Sigmoid colon (tissue), 7 donors: ENCODE results near the gene SLC9A3. TPM values are rescaled to one million over a fixed set of nuclear protein-coding genes. Genes with fewer than 3 reads are reported as not detected.

ENCODE experiments used
- DNase-seq: peaks from one replicate; pipeline ENCODE4 v3.0.0-alpha.2; 2019
- H3K27ac ChIP-seq, 4 donors: fragments of 200-600 bp; sonication (generic); one replicate each; pipeline ENCODE4 v1.5.1; 2016 to 2019; ENCODE audit warnings: mild to moderate bottlenecking in 1 of 4
- H3K27me3 ChIP-seq, 3 donors: fragments of 200-600 bp; sonication (generic); one replicate each; pipeline ENCODE4 v1.5.1; 2019; ENCODE audit warnings: mild to moderate bottlenecking in 1 of 3
- H3K36me3 ChIP-seq, 4 donors: fragments of 200-600 bp; sonication (generic); one replicate each; pipeline ENCODE4 v1.5.1; 2016 to 2019
- H3K4me1 ChIP-seq, 4 donors: fragments of 200-600 bp; sonication (generic); one replicate each; pipeline ENCODE4 v1.5.1; 2017 to 2019
- H3K4me3 ChIP-seq, 4 donors: fragments of 200-600 bp; sonication (generic); one replicate each; pipeline ENCODE4 v1.5.1; 2017 to 2019; ENCODE audit warnings: mild to moderate bottlenecking in 2 of 4, moderate library complexity in 1 of 4
- H3K9me3 ChIP-seq, 4 donors: fragments of 200-600 bp in 3 of 4; sonication (generic) in 3 of 4; one replicate each; pipeline versions ENCODE4 v1.5.1 to v1.6.1; 2013 to 2019
- CTCF ChIP-seq, 4 experiments: fragments of 450-650 bp in 3 of 4; fragments of 200-600 bp in 1 of 4; IDR thresholded peaks; one replicate each; pipeline ENCODE4 v1.5.1; 2016 to 2019; ENCODE audit warnings: antibody characterized with exemption in 4 of 4, mild to moderate bottlenecking in 3 of 4, moderate library complexity in 2 of 4
- EP300 ChIP-seq, 4 donors: sonication (generic); formaldehyde crosslinking; IDR thresholded peaks; one replicate each; pipeline ENCODE4 v1.6.1; 2017; ENCODE audit warnings: antibody characterized with exemption in 4 of 4
- POLR2A ChIP-seq, 2 donors: fragments of 450-650 bp; IDR thresholded peaks; one replicate each; pipeline ENCODE4 v1.6.1; 2016; ENCODE audit warnings: antibody characterized with exemption in 2 of 2, mild to moderate bottlenecking in 2 of 2, moderate library complexity in 2 of 2
- POLR2AphosphoS5 ChIP-seq, 4 donors: sonication (generic); formaldehyde crosslinking; IDR thresholded peaks; one replicate each; pipeline ENCODE4 v1.6.1; 2017; ENCODE audit warnings: antibody characterized with exemption in 4 of 4
- WGBS, 2 donors: extraction: QIAGEN DNeasy Blood & Tissue Kit; methylation state at CpG; one replicate each; pipeline ENCODE4 v1.1.7; 2013; 5-methylcytosine and 5-hydroxymethylcytosine counted together
- intact Hi-C: fragments of 100-400 bp; cut with DNase I; formaldehyde crosslinking; loops from one replicate; pipeline ENCODE4 v1.15.1; 2023
- polyA plus RNA-seq, 3 donors: library from polyadenylated mRNA; stranded (reverse); fragments of 200-250 nt; gene quantifications; one replicate each; pipeline ENCODE4 v1.2.3, GENCODE V29; 2013
- total RNA-seq, 4 donors: library from RNA; depleted of rRNA; stranded (reverse); fragments of >200 nt; gene quantifications; one replicate each; pipeline ENCODE4 v1.1.0, GENCODE V29; 2016
- donor health status: healthy with polysubstance abuse.
- donor health status: Bipolar disorder and iron deficiency.
- donor health status: healthy.

The SLC9A3 gene
- total and polyA plus RNA-seq, 7 donors: 0.83 to 51.3 (median 2.5) TPM

GRCh38 chr5:548256-548655 lies 24.0 kb upstream of the SLC9A3 start:
- Histone ChIP-seq H3K4me1 (no peaks in the 10 kb centered on the region), H3K27ac (no peak overlapping the region), H3K9me3 (no peaks in the 10 kb centered on the region), H3K4me3 (no peak overlapping the region), H3K27me3 (peaks cover 0 to 32% (median 14%) of the 10 kb centered on the region in 3 donors), H3K36me3 (no peaks in the 10 kb centered on the region)
- WGBS, 2 donors: 38 to 58% methylated on average over 10 of the region's 10 CpGs
- TF ChIP-seq POLR2A (IDR thresholded peaks at IDR 0.05): no peak
- no peak for TF ChIP-seq EP300 (IDR thresholded peaks at IDR 0.05)
- no peak for TF ChIP-seq POLR2AphosphoS5 (IDR thresholded peaks at IDR 0.05)
- no peak for TF ChIP-seq CTCF (IDR thresholded peaks at IDR 0.05)
- intact Hi-C loops: no loop called here
- DNase-seq: peak; percentile 65

GRCh38 chr5:547086-547924 lies 23.1 kb upstream of the SLC9A3 start:
- WGBS, 2 donors: 49 to 84% methylated on average over 22 of the region's 22 CpGs
- H3K27ac ChIP-seq: no peak overlapping the region
- TF ChIP-seq EP300 (IDR thresholded peaks at IDR 0.05) (no peak), POLR2AphosphoS5 (IDR thresholded peaks at IDR 0.05) (no peak), POLR2A (IDR thresholded peaks at IDR 0.05) (no peak), CTCF (IDR thresholded peaks at IDR 0.05) (no peak)
- H3K36me3 ChIP-seq: no peaks in the 10 kb centered on the region
- H3K4me3 ChIP-seq: no peak overlapping the region
- intact Hi-C loops: no loop called here
- H3K9me3 ChIP-seq: no peaks in the 10 kb centered on the region
- peak; percentile 54 for DNase-seq
- peaks cover 0 to 32% (median 14%) of the 10 kb centered on the region in 3 donors for H3K27me3 ChIP-seq
- no peaks in the 10 kb centered on the region for H3K4me1 ChIP-seq

GRCh38 chr5:546376-546908 lies 22.2 kb upstream of the SLC9A3 start:
- H3K4me3 ChIP-seq: no peak overlapping the region
- H3K27ac ChIP-seq: no peak overlapping the region
- peak; percentile 43 for DNase-seq
- H3K27me3 ChIP-seq: peaks cover 0 to 37% (median 12%) of the 10 kb centered on the region in 3 donors
- TF ChIP-seq CTCF (IDR thresholded peaks at IDR 0.05): no peak
- no peak for TF ChIP-seq EP300 (IDR thresholded peaks at IDR 0.05)
- 26 to 73% methylated on average over 14 of the region's 14 CpGs for WGBS, 2 donors
- no peaks in the 10 kb centered on the region for H3K36me3 ChIP-seq
- H3K9me3 ChIP-seq: no peaks in the 10 kb centered on the region
- intact Hi-C loops: no loop called here
- H3K4me1 ChIP-seq: no peaks in the 10 kb centered on the region

GRCh38 chr5:545641-546375 lies 21.6 kb upstream of the SLC9A3 start:
- Histone ChIP-seq H3K4me1 (no peaks in the 10 kb centered on the region), H3K36me3 (no peaks in the 10 kb centered on the region), H3K9me3 (no peaks in the 10 kb centered on the region), H3K27me3 (peaks cover 0 to 37% (median 18%) of the 10 kb centered on the region in 3 donors), H3K4me3 (no peak overlapping the region), H3K27ac (no peak overlapping the region)
- no peak for DNase-seq
- WGBS, 2 donors: 93 to 95% methylated on average over 12 of the region's 12 CpGs
- intact Hi-C loops: no loop called here
- TF ChIP-seq EP300 (IDR thresholded peaks at IDR 0.05): no peak
- no peak for TF ChIP-seq POLR2AphosphoS5 (IDR thresholded peaks at IDR 0.05)
- TF ChIP-seq CTCF (IDR thresholded peaks at IDR 0.05): no peak
- TF ChIP-seq POLR2A (IDR thresholded peaks at IDR 0.05): no peak
